ENCODE data around the gene NAT10. TPM values are rescaled to one million over a fixed set of nuclear protein-coding genes. Genes with fewer than 3 reads are reported as not detected.

Gene NAT10
- total RNA-seq, 3 donors from 2014 or later = 29.6 to 34.4 (median 30.7) TPM

DNA sequence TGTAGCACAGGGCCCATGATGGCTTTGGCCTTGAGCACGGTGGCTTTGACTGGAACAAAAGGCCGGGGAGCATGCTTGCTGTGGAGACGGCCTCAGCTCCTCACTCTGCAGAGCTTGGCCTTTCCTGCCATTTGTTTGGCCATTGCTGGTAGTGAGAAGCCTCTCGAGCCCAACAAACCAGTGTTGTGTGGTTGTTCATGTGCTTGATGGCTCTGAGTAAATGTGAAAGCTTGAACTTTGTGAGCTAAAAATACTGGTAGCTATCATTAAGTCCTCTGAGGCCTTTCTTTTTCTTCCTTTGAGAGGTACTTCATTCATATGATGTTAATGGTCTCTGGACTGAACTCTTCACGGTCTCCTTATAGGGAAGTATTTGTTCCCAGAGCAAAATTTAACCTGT, 39.6 kb downstream of the NAT10 start:
- peaks cover 7% of the 10 kb centered on the region for H3K36me3 ChIP-seq (ENCODE audit: low read depth)
- TF ChIP-seq, protein P1, sequence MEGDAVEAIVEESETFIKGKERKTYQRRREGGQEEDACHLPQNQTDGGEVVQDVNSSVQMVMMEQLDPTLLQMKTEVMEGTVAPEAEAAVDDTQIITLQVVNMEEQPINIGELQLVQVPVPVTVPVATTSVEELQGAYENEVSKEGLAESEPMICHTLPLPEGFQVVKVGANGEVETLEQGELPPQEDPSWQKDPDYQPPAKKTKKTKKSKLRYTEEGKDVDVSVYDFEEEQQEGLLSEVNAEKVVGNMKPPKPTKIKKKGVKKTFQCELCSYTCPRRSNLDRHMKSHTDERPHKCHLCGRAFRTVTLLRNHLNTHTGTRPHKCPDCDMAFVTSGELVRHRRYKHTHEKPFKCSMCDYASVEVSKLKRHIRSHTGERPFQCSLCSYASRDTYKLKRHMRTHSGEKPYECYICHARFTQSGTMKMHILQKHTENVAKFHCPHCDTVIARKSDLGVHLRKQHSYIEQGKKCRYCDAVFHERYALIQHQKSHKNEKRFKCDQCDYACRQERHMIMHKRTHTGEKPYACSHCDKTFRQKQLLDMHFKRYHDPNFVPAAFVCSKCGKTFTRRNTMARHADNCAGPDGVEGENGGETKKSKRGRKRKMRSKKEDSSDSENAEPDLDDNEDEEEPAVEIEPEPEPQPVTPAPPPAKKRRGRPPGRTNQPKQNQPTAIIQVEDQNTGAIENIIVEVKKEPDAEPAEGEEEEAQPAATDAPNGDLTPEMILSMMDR (IDR thresholded peaks at IDR 0.05) = no peak
- DNase-seq (no peak), ATAC-seq (no peak)
- H3K4me3 ChIP-seq = no peak overlapping the region
- intact Hi-C loops (cut with DNase I, micrococcal nuclease) = no loop called here
- H3K9me3 ChIP-seq = no peaks in the 10 kb centered on the region
- H3K4me1 ChIP-seq (ENCODE audit: low read depth) = no peaks in the 10 kb centered on the region

GRCh38 chr11:34145847-34146381, 40.5 kb downstream of the NAT10 start:
- Histone ChIP-seq H3K36me3 (ENCODE audit: low read depth) (peaks cover 7% of the 10 kb centered on the region), H3K4me3 (no peak overlapping the region), H3K4me1 (ENCODE audit: low read depth) (no peaks in the 10 kb centered on the region), H3K9me3 (no peaks in the 10 kb centered on the region)
- intact Hi-C loops (cut with DNase I, micrococcal nuclease) = no loop called here
- TF ChIP-seq, protein P1 (IDR thresholded peaks at IDR 0.05) = no peak
- ATAC-seq (no peak), DNase-seq (no peak)

DNA sequence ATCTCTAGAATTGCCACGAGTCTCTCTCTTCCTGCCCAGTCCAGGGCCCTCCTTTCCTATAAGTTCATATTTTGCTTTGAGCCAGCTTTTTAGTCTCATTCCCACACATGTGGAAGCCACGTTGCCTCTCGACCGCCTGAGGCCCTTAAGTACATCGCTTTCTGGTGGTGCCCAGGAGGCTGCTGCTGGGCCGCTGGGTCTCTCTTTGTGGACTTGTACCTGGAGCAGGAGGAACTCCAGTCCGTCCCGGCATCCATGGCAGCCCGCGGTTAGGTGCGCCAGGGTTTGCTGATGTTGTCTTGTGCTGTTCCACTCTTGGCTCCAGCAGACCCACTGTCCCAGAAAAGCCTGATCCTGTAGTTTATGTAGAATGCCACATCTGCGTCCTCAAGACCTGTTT, 41.0 kb downstream of the NAT10 start:
- peaks cover 7% of the 10 kb centered on the region for H3K36me3 ChIP-seq (ENCODE audit: low read depth)

GRCh38 chr11:34146866-34147265, 41.4 kb downstream of the NAT10 start:
- no peaks in the 10 kb centered on the region for H3K9me3 ChIP-seq
- TF ChIP-seq, protein P1 (IDR thresholded peaks at IDR 0.05) = no peak
- no peaks in the 10 kb centered on the region for H3K4me1 ChIP-seq (ENCODE audit: low read depth)
- no peak overlapping the region for H3K4me3 ChIP-seq
- intact Hi-C loops (cut with DNase I, micrococcal nuclease) = no loop called here
- peaks cover 7% of the 10 kb centered on the region for H3K36me3 ChIP-seq (ENCODE audit: low read depth)
- no peak for DNase-seq
- no peak for ATAC-seq

More for the DNA sequence above, 41.0 kb downstream of the NAT10 start:
- Histone ChIP-seq H3K9me3 (no peaks in the 10 kb centered on the region), H3K4me3 (no peak overlapping the region), H3K4me1 (ENCODE audit: low read depth) (no peaks in the 10 kb centered on the region)
- ATAC-seq = no peak
- DNase-seq = no peak
- intact Hi-C loops (cut with DNase I, micrococcal nuclease) = no loop called here
- TF ChIP-seq, protein P1 (IDR thresholded peaks at IDR 0.05) = no peak

- DNase-seq = no peak
- no peak for ATAC-seq
- intact Hi-C loops (cut with DNase I, micrococcal nuclease) = no loop called here
- Histone ChIP-seq H3K9me3 (no peaks in the 10 kb centered on the region), H3K4me1 (ENCODE audit: low read depth) (no peaks in the 10 kb centered on the region), H3K36me3 (ENCODE audit: low read depth) (peaks cover 7% of the 10 kb centered on the region), H3K4me3 (no peak overlapping the region)
- TF ChIP-seq, protein P1 (IDR thresholded peaks at IDR 0.05) = no peak
Observed at GRCh38 chr11:34147581-34147980, 42.2 kb downstream of the NAT10 start.
